Skeletal muscle tissue (tissue), 4 donors: Measurements from ENCODE around the gene LCN15. TPM values are rescaled to one million over a fixed set of nuclear protein-coding genes. Genes with fewer than 3 reads are reported as not detected.
"Not testable (repeated sequence)": the region's sequence is repeated elsewhere in the genome, so short reads cannot be mapped to it uniquely, and the experiment has no call there.

Experiments
- H3K27ac ChIP-seq: one replicate; pipeline ENCODE4 v1.7.0; 2013; ENCODE audit warnings: mild to moderate bottlenecking, low read depth, low read length, inconsistent platforms
- H3K27me3 ChIP-seq, 3 donors: one replicate each; pipeline ENCODE4 v1.7.0; 2013; ENCODE audit warnings: low read length in 3 of 3; ENCODE audit not compliant: control insufficient read depth in 3 of 3, insufficient read depth in 3 of 3
- H3K36me3 ChIP-seq, 3 donors: one replicate each; pipeline ENCODE4 v1.7.0; 2013; ENCODE audit warnings: low read length in 3 of 3; ENCODE audit not compliant: control insufficient read depth in 3 of 3, insufficient read depth in 3 of 3
- H3K4me1 ChIP-seq, 3 donors: one replicate each; pipeline ENCODE4 v1.7.0; 2013; ENCODE audit warnings: low read length in 3 of 3, mild to moderate bottlenecking in 3 of 3; ENCODE audit not compliant: control insufficient read depth in 3 of 3, insufficient read depth in 3 of 3
- H3K4me3 ChIP-seq, 3 donors: one replicate each; pipeline ENCODE4 v1.7.0; 2013; ENCODE audit warnings: low read length in 3 of 3
- H3K9ac ChIP-seq, 3 donors: one replicate each; pipeline ENCODE4 v1.7.0; 2013; ENCODE audit warnings: low read length in 3 of 3, mild to moderate bottlenecking in 3 of 3, moderate library complexity in 2 of 3, low read depth in 1 of 3
- H3K9me3 ChIP-seq, 3 donors: one replicate each; pipeline ENCODE4 v1.7.0; 2013; ENCODE audit warnings: low read length in 3 of 3; ENCODE audit not compliant: control insufficient read depth in 3 of 3
- total RNA-seq: library from RNA; depleted of rRNA; stranded (reverse); fragments of >200 nt; gene quantifications from one replicate; pipeline ENCODE4 v1.2.3, GENCODE V29; 2014
- donor health status: Osteomylitis.

The LCN15 gene
- total RNA-seq, 1 donor from 2014 or later, result not detected

DNA sequence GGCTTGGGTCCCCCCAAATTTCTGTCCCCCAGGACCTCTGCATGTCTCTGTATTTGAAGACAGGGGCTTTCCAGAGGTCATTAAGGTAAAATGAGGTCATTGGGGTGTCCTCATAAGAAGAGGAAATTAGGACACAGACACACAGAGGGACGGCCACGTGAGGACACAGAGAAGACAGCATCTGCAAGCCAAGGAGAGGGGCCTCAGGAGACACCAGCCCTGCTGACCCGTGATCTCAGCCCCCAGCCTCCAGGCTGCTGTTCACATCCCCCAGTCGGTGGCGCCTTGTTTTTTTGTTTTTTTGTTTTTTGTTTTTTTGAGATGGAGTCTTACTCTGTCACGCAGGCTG lies 30.7 kb upstream of the LCN15 start:
- Histone ChIP-seq H3K9ac (no peak overlapping the region), H3K9me3 (no peaks in the 10 kb centered on the region), H3K4me3 (no peak overlapping the region), H3K36me3 (peaks cover 0 to 8% (median 7%) of the 10 kb centered on the region in 3 donors), H3K27me3 (peaks cover 17 to 30% (median 23%) of the 10 kb centered on the region in 3 donors), H3K27ac (no peak overlapping the region), H3K4me1 (peaks cover 26 to 33% (median 28%) of the 10 kb centered on the region in 3 donors)

DNA sequence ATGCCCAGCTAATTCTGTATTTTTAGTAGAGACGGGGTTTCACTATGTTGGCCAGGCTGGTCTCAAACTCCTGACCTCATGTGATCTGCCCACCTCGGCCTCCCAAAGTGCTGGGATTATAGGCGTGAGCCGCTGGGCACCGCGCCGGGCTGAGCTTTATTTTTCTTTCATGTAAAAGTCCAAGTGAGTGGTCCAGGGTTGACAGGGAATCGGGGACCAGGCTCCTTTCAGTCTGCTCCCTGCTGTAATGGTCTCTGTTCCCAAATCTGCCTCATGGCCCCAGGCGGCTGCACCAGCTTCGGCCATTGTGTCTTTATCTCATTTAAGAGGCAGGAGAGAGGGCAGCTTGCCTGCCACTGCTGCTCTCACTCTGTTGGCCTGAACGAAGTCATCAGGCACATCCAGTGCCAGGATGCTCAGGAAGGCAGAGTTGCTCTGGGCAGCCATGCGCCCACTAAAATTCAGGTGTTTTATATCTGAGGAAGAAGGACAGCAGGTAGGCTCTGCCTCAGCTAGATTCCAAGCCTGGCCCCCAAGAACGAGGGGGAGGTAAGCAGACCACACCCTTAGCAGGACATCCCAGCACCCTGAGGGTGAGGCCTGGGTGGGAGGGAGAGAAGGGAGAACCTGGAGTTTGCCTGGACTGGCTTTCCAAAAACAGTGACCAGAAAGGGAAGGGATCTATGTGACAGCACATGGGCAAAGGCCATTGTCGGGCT lies 30.1 kb upstream of the LCN15 start:
- H3K9me3 ChIP-seq, result no peaks in the 10 kb centered on the region
- no peak overlapping the region for H3K9ac ChIP-seq
- H3K27me3 ChIP-seq, result peaks cover 12 to 25% (median 21%) of the 10 kb centered on the region in 3 donors
- H3K27ac ChIP-seq, result no peak overlapping the region
- H3K36me3 ChIP-seq, result peaks cover 0 to 8% (median 7%) of the 10 kb centered on the region in 3 donors
- H3K4me1 ChIP-seq, result peaks cover 21 to 28% (median 23%) of the 10 kb centered on the region in 3 donors
- no peak overlapping the region for H3K4me3 ChIP-seq

DNA sequence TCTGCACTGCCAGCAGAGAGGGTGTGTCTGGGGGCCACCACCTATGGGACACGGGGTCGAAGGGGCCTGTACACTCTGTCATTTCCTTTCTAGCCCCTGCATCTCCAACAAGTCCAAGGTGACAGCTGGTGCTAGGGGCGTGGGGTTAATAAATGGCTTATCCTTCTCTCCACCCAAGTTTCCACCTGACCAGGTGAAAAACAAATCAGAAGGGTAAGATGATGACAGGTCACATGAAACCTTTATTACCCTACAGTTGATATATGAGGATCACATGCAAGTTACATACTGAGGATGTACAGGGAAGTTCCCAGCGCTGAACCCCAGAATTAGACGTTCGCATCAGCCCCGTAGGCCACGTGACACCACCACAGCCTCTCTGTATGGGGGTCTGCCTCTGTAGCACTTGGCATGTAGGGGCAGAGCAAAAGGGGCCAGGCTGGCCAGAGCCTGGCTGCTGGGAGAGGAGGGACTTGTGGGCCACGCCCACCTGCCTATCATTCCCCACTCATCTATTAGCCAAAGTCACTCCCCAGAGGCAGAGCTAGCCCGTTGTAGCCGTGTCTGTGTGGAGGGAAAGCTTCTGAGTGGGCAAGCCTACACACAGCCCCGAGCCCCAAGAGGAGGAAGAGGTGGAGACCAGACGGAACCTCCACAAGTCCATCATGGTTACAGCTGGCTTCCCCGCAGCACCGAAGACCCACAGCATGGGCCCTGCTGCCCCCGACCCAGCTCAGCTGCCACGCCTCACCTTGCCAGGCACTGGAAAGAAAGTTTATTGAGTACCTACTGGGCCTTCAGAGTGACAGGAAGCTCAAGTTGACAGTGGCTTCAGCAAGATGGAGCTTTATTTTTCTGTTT lies 29.0 kb upstream of the LCN15 start:
- peaks cover 0 to 8% (median 7%) of the 10 kb centered on the region in 3 donors for H3K36me3 ChIP-seq
- H3K27me3 ChIP-seq, result peaks cover under 1 to 14% (median 10%) of the 10 kb centered on the region in 3 donors
- no peak overlapping the region for H3K27ac ChIP-seq
- no peaks in the 10 kb centered on the region for H3K9me3 ChIP-seq
- H3K4me1 ChIP-seq, result peaks cover 18 to 19% (median 19%) of the 10 kb centered on the region in 3 donors
- H3K9ac ChIP-seq, result no peak overlapping the region
- no peak overlapping the region for H3K4me3 ChIP-seq

DNA sequence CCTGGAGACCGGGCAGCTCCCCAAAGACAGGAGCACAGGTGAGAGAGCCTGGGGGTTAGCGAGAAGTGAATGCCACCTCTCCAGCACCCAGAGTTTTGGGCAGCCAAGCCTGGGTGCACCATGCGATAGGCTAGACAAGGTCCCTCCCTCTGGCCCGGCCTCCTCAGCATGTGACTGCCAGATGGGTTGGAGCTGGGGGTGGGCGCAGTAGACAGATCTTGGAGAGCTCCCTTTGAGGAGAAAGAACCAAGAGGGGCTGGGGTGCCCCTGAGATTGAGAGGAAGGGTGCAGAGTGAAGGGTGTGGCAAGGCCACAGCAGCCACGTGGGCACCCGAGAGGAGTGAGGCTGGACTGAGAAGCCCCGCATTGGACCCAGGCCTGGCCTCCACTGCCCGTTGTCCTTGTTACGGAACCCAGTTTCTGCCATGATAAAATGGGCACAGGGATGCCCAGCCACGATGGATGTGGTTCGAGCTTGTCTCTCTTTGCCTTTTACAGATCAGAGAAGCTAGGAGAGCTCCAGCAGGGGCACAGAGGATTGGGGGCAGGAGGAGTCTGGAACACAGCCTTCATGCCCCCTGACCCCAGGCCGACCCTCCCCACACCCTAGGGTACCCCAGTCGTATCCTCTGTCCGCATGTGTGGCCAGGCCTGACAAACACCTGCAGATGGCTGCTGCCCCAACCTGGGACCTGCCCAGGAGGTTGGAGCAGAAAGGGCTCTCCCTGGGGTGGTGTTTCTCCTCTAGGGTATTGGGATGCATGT lies 28.2 kb upstream of the LCN15 start:
- Histone ChIP-seq H3K4me1 (peaks cover 18 to 19% (median 19%) of the 10 kb centered on the region in 3 donors), H3K36me3 (peaks cover 0 to 8% (median 7%) of the 10 kb centered on the region in 3 donors), H3K9ac (peak overlapping the region in 2 of 3 donors; percentile 38 to 94), H3K27me3 (peaks cover 0 to 14% (median 7%) of the 10 kb centered on the region in 3 donors), H3K9me3 (no peaks in the 10 kb centered on the region), H3K4me3 (peak overlapping the region; percentile 87 to 95 (median 93)), H3K27ac (no peak overlapping the region)

DNA sequence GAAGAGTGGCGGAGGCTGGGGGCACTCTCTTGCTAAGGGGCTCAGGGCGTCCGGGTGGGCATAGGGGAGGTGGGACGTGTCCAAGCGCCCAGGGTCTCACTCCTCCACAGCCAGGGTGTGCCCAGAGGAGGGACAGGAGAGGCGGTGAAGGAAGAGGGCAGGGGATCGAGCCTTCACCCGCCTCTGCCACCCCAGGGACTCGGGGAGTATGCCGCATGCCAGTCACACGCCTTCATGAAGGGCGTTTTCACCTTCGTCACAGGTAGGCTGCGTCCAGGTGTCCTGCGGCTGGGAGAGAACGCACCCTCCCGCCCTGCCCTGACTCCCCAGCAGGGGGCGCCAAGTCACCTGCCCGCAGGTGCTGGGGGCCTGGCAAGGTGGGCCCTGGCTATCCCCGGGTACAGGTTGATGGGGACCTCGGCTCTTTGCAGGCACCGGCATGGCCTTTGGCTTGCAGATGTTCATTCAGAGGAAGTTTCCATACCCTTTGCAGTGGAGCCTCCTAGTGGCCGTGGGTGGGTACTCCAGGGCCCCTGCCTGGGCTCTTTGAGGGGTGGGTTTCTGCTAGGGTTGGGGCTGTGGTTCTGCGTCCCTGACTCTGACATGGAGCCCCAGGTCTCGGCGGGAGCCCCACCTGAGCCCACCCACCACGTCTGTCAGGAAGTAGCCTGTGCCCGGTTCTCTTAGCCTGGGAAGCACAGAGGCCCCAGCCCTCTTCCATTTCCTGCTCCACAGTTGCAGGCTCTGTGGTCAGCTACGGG lies 27.4 kb upstream of the LCN15 start:
- peak overlapping the region; percentile 87 to 95 (median 93) for H3K4me3 ChIP-seq
- peak overlapping the region; percentile 95 for H3K27ac ChIP-seq
- H3K4me1 ChIP-seq, result peaks cover 15 to 19% (median 17%) of the 10 kb centered on the region in 3 donors
- H3K9ac ChIP-seq, result peak overlapping the region; percentile 77 to 94 (median 87)
- H3K27me3 ChIP-seq, result peaks cover 0 to 9% (median 4%) of the 10 kb centered on the region in 3 donors
- H3K9me3 ChIP-seq, result no peaks in the 10 kb centered on the region
- peaks cover 0 to 8% (median 7%) of the 10 kb centered on the region in 3 donors for H3K36me3 ChIP-seq

DNA sequence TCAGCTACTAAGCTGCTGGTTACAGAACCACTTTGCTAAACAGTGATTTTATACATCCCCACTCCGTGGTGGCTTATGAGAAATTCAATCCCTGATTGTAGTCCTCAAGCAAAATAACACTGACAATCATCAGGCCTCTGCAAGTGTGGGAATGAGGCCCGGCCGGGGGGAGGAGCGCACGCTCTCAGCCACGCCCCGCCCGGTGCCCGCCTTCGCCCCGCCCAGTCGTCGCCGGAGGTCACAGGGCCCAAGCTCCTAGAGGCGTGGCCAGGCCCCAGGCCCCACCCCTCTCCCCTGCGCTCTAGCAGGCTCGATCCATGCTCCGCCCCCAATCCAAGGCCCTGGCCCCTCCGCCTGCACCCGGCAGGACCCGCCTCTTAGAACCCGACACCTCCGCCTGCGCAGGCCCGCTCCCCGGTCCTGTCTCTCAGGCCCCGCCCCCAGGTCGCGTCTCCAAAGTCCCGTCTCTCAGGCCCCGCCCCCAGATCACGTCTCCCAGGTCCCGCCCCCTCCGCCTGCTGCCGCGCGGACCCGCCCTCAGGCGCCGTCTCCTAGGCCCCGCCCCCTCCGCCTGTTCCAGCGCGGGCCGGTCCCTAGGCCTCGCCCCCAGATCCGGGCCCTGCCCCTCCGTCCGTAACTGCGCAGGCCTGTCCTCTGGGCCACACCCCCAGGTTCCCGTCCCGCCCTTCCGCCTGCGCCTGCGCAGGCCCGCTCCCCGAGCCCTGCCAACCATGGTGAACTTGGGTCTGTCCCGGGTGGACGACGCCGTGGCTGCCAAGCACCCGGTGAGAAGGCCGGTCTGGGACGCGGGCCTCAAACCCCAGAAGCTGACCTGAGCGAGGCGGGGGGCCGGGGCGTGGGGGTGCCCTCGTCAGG lies 26.6 kb upstream of the LCN15 start, which contains the start of gene TMEM141:
Gene TMEM141, plus strand, starts transcription at position 705 of the 876 bp plus-strand sequence. Its CDS starts 27 bp downstream, at position 732.
- Histone ChIP-seq H3K9me3 (no peaks in the 10 kb centered on the region), H3K9ac (peak within 1 kb of the TSS; percentile 77 to 94 (median 87)), H3K4me1 (peaks cover 13 to 15% (median 14%) of the 10 kb centered on the region in 3 donors), H3K27me3 (peaks cover 0 to under 1% (median 0%) of the 10 kb centered on the region in 3 donors), H3K36me3 (peaks cover 0 to 8% (median 7%) of the 10 kb centered on the region in 3 donors), H3K27ac (peak within 1 kb of the TSS; percentile 95), H3K4me3 (peak within 1 kb of the TSS; percentile 87 to 95 (median 93))

DNA sequence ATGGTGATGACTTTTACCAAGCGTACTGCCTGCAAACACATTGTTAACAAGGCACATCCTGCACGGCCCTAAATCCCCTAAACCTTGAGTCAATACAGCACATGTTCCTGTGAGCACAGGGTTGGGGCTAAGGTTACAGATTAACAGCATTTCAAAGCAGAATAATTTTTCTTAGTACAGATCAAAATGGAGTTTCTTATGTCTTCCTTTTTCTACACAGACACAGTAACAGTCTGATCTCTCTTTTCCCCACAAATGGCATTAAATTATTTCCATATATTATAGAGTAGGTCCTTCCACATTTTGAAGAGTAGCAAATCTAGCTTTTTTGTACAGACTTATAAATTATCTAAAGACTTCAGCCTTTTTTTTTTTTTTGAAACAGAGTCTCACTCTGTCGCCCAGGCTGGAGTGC lies 25.2 kb upstream of the LCN15 start:
- no peak overlapping the region for H3K9ac ChIP-seq
- no peak overlapping the region for H3K27ac ChIP-seq
- H3K9me3 ChIP-seq, result no peaks in the 10 kb centered on the region
- H3K4me1 ChIP-seq, result peaks cover 13 to 15% (median 14%) of the 10 kb centered on the region in 3 donors
- H3K4me3 ChIP-seq, result no peak overlapping the region
- peaks cover 0 to 8% (median 7%) of the 10 kb centered on the region in 3 donors for H3K36me3 ChIP-seq
- no peaks in the 10 kb centered on the region for H3K27me3 ChIP-seq

DNA sequence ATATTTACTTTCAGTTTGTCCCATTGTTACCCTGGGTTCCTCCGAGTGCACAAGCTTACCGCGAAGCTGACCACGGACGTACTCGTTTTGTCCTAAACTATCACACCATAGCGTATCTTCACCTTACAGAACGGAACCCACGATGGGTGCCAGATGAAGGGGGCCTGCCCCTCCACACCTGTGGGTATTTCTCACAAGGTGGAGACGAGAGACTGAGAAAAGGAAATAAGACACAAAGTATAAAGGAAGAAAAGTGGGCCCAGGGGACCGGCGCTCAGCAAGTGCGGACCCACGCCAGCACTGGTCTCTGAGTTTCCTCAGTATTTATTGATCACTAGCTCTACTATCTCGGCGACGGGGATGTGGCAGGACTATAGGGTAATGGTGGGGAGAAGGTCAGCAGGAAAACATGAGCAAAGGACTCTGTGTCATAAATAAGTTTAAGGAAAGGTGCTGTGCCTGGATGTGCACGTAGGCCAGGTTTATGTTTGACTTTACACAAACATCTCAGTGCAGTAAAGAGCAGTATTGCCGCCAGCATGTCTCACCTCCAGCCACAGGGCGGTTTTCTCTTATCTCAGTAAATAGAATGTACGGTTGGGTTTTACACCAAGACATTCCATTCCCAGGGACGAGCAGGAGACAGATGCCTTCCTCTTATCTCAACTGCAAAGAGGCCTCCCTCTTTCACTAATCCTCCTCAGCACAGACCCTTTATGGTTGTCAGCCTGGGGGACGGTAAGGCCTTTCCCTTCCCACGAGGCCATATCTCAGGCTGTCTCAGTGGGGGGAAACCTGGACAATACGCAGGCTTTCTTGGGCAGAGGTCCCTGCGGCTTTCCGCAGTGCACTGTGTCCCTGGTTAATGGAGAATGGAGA lies 24.6 kb upstream of the LCN15 start:
- not testable (repeated sequence) for H3K27me3 ChIP-seq, H3K36me3 ChIP-seq, H3K9ac ChIP-seq, H3K4me3 ChIP-seq, H3K9me3 ChIP-seq, H3K27ac ChIP-seq
- H3K4me1 ChIP-seq, result peaks cover 13 to 15% (median 14%) of the 10 kb centered on the region in 3 donors
